GM19452 (cell line): ENCODE data around the gene PINK1.
A peak's percentile ranks its signal among the peaks of the same experiment; 100 is the strongest.

ENCODE experiments used
- ATAC-seq: cut with Tn5 transposase; IDR thresholded peaks from one replicate; pipeline ENCODE4 v1.9.1; 2021; ENCODE audit not compliant: unreplicated experiment

Gene PINK1

DNA sequence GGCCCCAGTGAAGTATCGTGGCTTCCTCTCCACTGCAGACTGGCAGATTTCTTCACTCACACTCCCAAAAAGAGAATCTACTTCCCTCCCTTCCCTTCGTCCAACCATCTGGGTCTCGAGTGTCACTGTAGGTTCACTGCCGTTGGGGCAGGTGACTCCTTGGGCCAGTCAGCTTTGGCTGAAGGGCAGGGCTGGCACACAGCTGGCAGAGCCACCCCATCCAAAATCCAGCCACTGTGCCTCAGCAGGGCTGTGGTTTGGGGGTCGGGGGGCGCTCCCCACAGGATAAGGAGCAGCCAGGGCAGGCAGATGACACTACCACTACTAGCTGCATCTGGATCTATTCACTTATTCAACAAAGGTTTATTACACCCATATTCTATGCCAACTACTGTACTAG, 9.8 kb downstream of the PINK1 start:
- ATAC-seq, result no peak

DNA sequence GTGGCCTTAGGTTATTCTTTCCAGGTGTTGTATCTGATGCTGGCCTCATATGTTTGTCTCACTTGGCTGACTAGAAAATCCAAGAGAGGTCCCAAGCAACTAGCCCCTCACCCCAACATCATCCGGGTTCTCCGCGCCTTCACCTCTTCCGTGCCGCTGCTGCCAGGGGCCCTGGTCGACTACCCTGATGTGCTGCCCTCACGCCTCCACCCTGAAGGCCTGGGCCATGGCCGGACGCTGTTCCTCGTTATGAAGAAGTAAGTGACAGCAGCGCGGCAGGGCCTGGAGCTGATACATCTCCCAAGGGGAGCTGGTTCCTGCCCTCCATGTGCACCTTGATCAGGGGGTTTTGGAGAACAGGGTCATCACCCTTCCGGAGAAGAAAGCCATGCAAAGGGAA, 11.2 kb downstream of the PINK1 start:
- no peak for ATAC-seq

DNA sequence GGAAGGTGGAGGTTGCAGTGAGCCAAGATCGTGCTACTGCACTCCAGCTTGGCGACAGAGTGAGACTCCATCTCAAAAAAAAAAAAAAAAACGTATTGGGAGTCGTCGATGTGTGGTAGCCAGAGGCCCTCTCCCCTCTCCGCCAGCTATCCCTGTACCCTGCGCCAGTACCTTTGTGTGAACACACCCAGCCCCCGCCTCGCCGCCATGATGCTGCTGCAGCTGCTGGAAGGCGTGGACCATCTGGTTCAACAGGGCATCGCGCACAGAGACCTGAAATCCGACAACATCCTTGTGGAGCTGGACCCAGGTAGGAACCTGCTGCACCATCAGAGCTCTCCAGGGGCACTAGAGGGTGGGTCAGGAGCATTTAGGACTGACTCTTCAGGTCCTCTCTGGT, 12.2 kb downstream of the PINK1 start:
- ATAC-seq, result no peak

GRCh38 chr1:20648438-20648837, 15.2 kb downstream of the PINK1 start:
- no peak for ATAC-seq

DNA sequence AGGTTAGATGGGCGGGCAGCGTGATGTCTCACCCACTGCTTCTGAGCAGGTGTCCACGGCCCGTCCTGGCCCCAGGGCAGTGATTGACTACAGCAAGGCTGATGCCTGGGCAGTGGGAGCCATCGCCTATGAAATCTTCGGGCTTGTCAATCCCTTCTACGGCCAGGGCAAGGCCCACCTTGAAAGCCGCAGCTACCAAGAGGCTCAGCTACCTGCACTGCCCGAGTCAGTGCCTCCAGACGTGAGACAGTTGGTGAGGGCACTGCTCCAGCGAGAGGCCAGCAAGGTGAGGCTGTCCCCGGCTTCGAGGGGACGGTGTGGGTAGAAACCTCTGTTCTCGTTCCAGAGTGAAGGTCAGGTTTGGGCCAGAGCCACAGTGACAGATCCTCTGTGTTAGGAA, 15.7 kb downstream of the PINK1 start:
- ATAC-seq, result no peak

- no peak for ATAC-seq
Measured at GRCh38 chr1:20652300-20652699, 19.0 kb downstream of the PINK1 start.

DNA sequence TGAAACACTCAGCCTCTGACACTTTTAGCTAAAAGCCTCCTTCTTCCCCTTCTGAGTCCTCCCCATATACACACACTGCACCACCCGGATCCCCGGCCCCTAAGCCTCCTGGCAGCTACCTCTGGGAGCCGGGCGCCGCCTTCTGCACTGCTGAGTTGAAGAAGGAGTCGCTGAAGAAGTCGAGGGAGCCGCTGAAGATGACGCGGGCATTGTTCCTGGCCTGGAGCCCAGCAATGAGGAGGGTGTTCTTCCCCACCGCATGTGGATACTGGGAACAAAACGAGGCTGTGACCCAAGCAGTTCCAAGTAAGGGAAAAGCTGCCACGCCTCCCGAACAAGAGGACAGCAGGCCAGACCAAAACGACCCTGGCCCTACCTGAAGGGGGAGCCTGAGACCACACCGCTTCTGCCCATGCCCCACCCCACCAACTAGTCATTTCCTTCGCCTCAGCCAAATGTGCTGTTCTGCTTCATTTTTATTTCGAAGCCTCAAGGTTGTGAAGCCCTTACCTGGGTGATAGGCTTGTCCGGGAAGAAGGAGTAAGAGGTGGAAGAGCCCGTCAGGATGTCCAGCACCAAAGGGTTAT, 20.9 kb downstream of the PINK1 start:
- ATAC-seq, result no peak

GRCh38 chr1:20657024-20657423, 23.8 kb downstream of the PINK1 start:
- ATAC-seq, result no peak

GRCh38 chr1:20658166-20658915, 25.1 kb downstream of the PINK1 start:
- ATAC-seq, result no peak

GRCh38 chr1:20660363-20660762, 27.1 kb downstream of the PINK1 start:
- no peak for ATAC-seq

DNA sequence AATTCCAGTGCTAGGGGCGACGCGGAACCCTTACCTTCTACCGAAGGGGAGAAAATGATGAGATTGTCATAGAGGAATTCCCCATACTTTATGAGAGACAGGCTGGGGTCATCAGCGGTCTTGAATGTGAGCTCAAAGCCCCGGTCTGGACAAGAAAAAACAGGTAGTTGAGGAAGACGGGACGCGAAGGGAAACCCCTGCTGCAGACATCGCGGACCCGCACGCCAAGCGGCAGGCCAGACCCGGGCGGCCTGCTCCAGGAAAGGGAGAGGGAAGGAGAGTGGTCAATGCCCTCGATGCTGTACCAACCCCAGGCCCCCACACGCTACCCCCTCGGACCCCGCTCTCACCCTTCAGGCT, 27.6 kb downstream of the PINK1 start:
- peak; percentile 17 for ATAC-seq

GRCh38 chr1:20661207-20662109, 28.2 kb downstream of the PINK1 start, which contains the start of gene DDOST:
Gene DDOST (minus strand): TSS chr1:20661369. CDS start chr1:20661350, 19 bp downstream.
- ATAC-seq, result peak; percentile 93

- ATAC-seq, result no peak
Measured at GRCh38 chr1:20662110-20662475, 28.8 kb downstream of the PINK1 start.

- no peak for ATAC-seq
Measured at GRCh38 chr1:20663365-20663764, 30.1 kb downstream of the PINK1 start.

DNA sequence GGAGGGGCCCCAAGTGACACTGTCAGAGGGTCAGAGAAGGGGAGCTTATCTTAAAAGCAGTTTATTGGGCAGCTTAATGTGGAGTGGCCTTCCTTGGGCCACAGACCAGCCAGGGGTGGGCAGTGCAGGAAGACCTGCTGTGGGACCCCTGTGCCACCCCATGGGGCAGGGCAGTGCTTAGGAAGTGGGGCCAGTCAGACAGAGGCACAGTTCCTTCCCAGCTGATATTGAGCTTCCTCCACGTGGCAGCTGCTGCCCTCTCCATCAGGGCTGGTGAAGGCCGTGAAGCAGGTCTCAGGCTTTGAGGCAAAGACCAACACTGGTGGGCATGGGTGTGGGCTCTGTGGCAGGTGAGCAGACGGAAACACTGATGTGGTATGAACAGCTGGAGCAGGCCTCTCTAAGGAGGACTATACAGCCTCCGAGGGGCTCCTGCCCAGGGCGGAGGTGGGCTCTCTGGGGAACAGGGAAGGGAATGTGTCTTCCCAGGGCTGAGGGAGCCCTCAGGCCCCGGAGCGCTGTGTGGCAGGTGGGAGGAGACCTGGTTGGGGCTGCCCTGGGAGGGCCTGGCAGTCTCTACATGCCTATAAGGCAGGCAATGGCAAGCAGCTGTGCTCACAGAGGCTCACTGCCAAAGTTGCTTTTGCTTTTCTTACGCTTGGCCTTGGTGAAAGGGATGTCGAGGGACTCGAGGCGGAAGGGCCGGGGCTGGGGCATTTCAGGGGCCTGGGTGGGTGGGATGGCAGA, 30.9 kb downstream of the PINK1 start:
- no peak for ATAC-seq

- ATAC-seq, result no peak
Measured at GRCh38 chr1:20665726-20666125, 32.5 kb downstream of the PINK1 start.

DNA sequence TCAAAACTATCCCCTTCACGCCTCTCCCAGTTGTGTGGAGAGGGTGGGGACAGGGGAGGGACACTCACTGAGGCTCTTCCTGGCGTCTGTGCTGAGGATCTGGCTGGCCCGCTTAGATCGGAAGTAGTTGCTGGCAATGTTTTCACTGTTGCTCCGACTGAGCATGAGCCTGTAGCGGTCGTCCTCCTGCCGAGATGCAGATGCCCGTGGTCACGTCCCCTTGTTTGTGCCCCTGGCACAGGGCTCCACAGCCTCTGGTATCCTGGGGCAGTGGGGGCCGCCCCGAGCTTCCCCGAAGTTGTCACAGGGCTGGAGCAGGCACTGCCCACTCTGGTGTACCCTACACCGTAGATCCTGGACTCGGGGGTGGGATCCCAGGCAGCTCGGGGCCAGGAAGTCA, 32.9 kb downstream of the PINK1 start:
- no peak for ATAC-seq

GRCh38 chr1:20666804-20667203, 33.5 kb downstream of the PINK1 start:
- no peak for ATAC-seq

DNA sequence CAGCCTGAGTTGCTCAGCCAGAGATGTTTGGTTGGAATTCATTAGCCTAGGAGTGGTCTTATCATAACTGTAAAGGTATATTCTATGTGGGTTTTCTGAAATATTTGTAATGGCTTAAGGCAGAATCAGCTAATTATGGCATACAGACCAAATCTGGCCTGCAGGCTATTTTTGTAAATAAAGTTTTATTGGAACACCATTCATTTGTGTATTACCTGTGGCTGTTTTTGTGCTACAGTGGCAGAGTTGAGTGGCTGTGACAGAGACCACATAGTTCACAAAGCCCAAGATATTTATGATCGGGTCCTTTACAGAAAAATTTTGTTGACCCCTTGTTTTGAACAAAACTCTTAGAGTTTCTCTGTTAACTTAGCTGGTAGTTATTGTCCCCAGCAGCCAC, 35.3 kb downstream of the PINK1 start:
- no peak for ATAC-seq

GRCh38 chr1:20670936-20671335, 37.7 kb downstream of the PINK1 start:
- ATAC-seq, result no peak

DNA sequence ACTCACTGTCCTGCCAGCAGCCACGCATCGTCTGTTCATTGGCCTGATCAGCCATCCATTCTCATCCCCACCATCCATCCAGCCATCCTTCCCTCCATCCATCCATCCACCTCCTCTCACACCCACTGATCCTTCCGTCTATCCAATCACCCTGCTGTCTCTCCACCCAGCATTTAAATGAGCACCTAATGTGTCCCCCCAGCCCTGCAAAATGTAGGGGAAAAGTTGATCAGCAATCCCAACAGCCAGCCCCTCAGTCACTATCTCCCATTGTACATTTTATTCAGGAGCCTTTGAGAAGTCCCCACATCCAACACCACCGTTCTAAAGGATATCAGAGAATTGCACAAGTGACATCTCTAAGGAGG, 39.0 kb downstream of the PINK1 start:
- no peak for ATAC-seq
